Uterus (tissue), 4 donors: ENCODE results near the gene SGK2. TPM values are rescaled to one million over a fixed set of nuclear protein-coding genes. Genes with fewer than 3 reads are reported as not detected.

Source experiments
- DNase-seq, 2 donors: peaks; one replicate each; pipeline ENCODE4 v3.0.0-alpha.2; 2019 to 2020
- H3K27ac ChIP-seq, 2 donors: fragments of 200-600 bp; sonication (generic); 1 replicate in 1 of 2; 2 replicates in 1 of 2; pipeline ENCODE4 v1.5.1; 2016 to 2018
- H3K27me3 ChIP-seq, 2 donors: fragments of 200-600 bp; sonication (generic); one replicate each; pipeline ENCODE4 v1.5.1; 2018 to 2019; ENCODE audit warnings: control low read depth in 1 of 2
- H3K36me3 ChIP-seq, 2 donors: fragments of 200-600 bp; sonication (generic); one replicate each; pipeline ENCODE4 v1.5.1; 2019; ENCODE audit warnings: control low read depth in 1 of 2
- H3K4me1 ChIP-seq, 2 donors: fragments of 200-600 bp; sonication (generic); one replicate each; pipeline ENCODE4 v1.5.1; 2018 to 2019; ENCODE audit warnings: control low read depth in 1 of 2
- H3K4me3 ChIP-seq, 2 donors: fragments of 200-600 bp; sonication (generic); 1 replicate in 1 of 2; 2 replicates in 1 of 2; pipeline ENCODE4 v1.5.1; 2018 to 2019; ENCODE audit warnings: mild to moderate bottlenecking in 1 of 2
- H3K9me3 ChIP-seq, 2 donors: fragments of 200-600 bp; sonication (generic); one replicate each; pipeline ENCODE4 v1.5.1; 2019; ENCODE audit warnings: control low read depth in 1 of 2
- POLR2A ChIP-seq, 2 donors: fragments of 450-650 bp; IDR thresholded peaks; one replicate each; pipeline ENCODE4 v1.6.1; 2016; ENCODE audit warnings: antibody characterized with exemption in 2 of 2, mild to moderate bottlenecking in 1 of 2, moderate library complexity in 1 of 2
- intact Hi-C: fragments of 100-400 bp; cut with DNase I; formaldehyde crosslinking; loops from one replicate; pipeline ENCODE4 v1.15.1; 2023; ENCODE audit warnings: low total_unique reads
- total RNA-seq, 4 donors: library from RNA; depleted of rRNA in 3 of 4; stranded (reverse); fragments of >200 nt in 3 of 4; gene quantifications; one replicate each; pipeline versions ENCODE4 v1.1.0 to v1.2.4, GENCODE V29; 2014 to 2023
- TF ChIP-seq, protein P1 (sequence below), 4 experiments: fragments of 200-600 bp in 2 of 4; fragments of 450-650 bp in 2 of 4; sonication (generic) in 2 of 4; IDR thresholded peaks; one replicate each; pipeline ENCODE4 v1.5.1; 2016 to 2019; ENCODE audit warnings: antibody characterized with exemption in 4 of 4, mild to moderate bottlenecking in 2 of 4, moderate library complexity in 1 of 4
- donor health status: DM: yes; HTN: yes; CAD: no.

Gene SGK2
- total RNA-seq, 4 donors from 2014 or later: 0.77 to 5.9 (median 2.4) TPM; not detected in 1

DNA sequence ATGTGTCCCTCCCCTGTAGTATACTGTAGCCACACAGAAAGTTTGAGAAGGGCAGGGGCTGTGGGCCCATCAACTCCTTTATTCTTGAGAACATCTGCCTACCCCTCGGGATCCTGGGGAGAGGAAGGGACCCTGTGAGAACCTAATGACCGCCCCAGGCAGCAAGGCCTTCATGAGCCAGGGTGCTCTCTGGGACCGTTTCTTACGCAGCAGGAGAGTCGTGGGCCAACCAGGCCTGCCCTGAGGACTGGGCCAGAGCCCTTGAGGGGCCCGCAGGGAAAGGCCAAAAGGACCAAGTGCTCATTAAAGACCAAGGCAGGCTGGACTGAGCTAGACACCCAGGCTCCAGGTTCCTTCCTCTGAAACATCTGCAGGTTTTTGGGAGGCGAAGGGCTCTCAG lies 5.2 kb downstream of the SGK2 start:
- intact Hi-C loops: no loop called here
- H3K4me1 ChIP-seq: no peaks in the 10 kb centered on the region

DNA sequence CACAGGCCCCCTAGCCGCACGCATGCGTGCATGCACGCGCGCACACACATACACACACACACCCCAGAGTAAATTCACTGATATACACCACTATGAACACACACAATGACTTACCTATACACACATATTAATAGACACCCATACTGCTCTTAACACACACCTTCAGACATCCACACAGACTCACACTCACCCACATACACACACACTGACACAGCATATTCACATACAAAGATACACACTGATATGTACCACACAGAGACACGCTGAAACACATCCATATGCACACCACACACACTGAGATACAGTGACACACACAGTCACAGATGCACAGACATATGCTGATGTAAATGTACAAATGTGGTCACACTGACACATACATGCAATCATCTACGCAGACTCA lies 5.6 kb downstream of the SGK2 start:
- DNase-seq: no peak
- Histone ChIP-seq H3K9me3 (no peaks in the 10 kb centered on the region), H3K27me3 (no peaks in the 10 kb centered on the region), H3K27ac (no peak overlapping the region), H3K36me3 (no peaks in the 10 kb centered on the region), H3K4me3 (no peak overlapping the region), H3K4me1 (no peaks in the 10 kb centered on the region)
- intact Hi-C loops: no loop called here
- TF ChIP-seq POLR2A (IDR thresholded peaks at IDR 0.05): no peak
- TF ChIP-seq, protein P1, sequence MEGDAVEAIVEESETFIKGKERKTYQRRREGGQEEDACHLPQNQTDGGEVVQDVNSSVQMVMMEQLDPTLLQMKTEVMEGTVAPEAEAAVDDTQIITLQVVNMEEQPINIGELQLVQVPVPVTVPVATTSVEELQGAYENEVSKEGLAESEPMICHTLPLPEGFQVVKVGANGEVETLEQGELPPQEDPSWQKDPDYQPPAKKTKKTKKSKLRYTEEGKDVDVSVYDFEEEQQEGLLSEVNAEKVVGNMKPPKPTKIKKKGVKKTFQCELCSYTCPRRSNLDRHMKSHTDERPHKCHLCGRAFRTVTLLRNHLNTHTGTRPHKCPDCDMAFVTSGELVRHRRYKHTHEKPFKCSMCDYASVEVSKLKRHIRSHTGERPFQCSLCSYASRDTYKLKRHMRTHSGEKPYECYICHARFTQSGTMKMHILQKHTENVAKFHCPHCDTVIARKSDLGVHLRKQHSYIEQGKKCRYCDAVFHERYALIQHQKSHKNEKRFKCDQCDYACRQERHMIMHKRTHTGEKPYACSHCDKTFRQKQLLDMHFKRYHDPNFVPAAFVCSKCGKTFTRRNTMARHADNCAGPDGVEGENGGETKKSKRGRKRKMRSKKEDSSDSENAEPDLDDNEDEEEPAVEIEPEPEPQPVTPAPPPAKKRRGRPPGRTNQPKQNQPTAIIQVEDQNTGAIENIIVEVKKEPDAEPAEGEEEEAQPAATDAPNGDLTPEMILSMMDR (IDR thresholded peaks at IDR 0.05): no peak

More for the DNA sequence above, 5.2 kb downstream of the SGK2 start:
- Histone ChIP-seq H3K36me3 (no peaks in the 10 kb centered on the region), H3K4me3 (no peak overlapping the region), H3K9me3 (no peaks in the 10 kb centered on the region), H3K27me3 (no peaks in the 10 kb centered on the region), H3K27ac (no peak overlapping the region)
- TF ChIP-seq, protein P1 (IDR thresholded peaks at IDR 0.05): no peak
- TF ChIP-seq POLR2A (IDR thresholded peaks at IDR 0.05): no peak
- no peak for DNase-seq

DNA sequence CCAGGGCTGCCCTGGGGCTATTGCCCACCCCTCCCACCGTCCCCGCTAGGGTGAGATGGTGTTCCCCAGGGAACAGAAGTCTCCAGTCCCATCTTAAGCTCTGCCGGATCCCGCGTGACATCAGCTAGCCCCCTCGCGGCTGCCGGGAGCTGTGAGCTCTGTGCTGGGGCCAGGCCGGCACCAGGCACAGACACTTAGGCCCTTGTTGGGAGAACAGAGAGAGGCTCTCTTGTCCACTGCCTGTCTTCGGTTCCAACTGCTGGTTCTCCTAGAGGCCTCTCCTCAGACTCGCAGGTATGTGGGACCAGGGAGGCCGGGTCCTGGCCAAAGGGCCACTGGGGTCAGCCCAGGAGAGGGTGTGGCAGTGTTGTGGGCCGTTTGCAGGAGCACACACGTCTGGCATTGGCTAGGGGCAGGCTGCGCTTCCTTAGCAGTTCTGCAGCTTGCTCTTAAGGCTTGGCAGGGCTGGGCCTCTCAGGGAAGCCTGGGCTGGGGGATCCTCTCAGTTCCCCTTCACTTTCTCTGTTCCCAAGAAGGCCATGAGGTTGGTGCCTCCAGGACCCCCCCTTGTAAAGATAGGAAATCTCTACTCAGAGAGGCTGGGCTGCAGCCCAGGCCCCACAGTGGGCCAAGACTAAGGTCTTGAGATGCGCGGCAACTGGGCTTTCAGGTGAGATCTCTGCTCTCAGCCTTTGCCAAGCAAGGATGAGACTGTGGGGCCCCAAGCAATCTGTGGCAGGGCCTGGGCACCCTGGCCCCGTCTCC lies 6.3 kb downstream of the SGK2 start:
- H3K9me3 ChIP-seq: no peaks in the 10 kb centered on the region
- no peak for DNase-seq
- no peak overlapping the region for H3K27ac ChIP-seq
- H3K27me3 ChIP-seq: no peaks in the 10 kb centered on the region
- intact Hi-C loops: no loop called here
- H3K36me3 ChIP-seq: no peaks in the 10 kb centered on the region
- no peak for TF ChIP-seq POLR2A (IDR thresholded peaks at IDR 0.05)
- TF ChIP-seq, protein P1 (IDR thresholded peaks at IDR 0.05): no peak
- no peaks in the 10 kb centered on the region for H3K4me1 ChIP-seq
- no peak overlapping the region for H3K4me3 ChIP-seq

DNA sequence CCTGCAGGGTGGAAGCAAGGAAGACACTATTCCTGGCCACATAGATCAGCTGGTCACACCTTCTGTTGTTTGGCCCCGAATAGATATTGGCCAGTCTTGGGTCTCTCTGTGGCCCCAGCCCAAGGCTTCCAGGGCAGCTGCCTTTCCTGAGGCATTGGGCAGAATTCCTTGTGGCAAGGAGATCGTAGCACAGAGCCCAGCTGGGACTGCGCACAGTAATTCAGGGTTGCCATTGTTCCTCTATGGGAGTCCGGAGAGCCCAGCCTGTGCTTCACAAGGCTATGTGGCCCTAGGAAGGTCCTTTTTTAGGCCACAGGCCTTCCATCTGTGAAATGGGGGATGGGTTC lies 6.9 kb downstream of the SGK2 start:
- Histone ChIP-seq H3K36me3 (no peaks in the 10 kb centered on the region), H3K9me3 (no peaks in the 10 kb centered on the region), H3K27ac (no peak overlapping the region), H3K4me3 (no peak overlapping the region), H3K4me1 (no peaks in the 10 kb centered on the region), H3K27me3 (no peaks in the 10 kb centered on the region)
- DNase-seq: no peak
- intact Hi-C loops: no loop called here
- no peak for TF ChIP-seq POLR2A (IDR thresholded peaks at IDR 0.05)
- TF ChIP-seq, protein P1 (IDR thresholded peaks at IDR 0.05): no peak

DNA sequence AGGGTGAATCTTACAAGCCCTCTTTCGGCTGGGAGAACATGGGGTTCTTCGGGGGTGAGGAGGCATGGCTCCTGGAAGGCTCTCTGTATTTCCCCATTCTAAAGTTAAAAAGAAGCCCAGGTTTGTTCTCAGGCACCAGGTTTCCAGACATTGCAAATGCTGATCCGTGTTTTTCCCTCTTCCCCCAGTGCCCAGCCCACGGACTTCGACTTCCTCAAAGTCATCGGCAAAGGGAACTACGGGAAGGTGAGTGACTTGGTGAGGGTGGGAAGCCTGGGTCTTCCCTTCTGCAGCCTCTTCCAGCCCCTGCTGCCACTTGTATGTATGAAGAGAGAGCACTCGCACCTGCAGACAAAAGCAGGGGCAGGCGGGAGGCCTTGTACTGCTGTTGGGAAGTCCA lies 8.7 kb downstream of the SGK2 start:
- H3K27me3 ChIP-seq: no peaks in the 10 kb centered on the region
- no peak for DNase-seq
- TF ChIP-seq, protein P1 (IDR thresholded peaks at IDR 0.05): no peak
- TF ChIP-seq POLR2A (IDR thresholded peaks at IDR 0.05): no peak
- H3K36me3 ChIP-seq: no peaks in the 10 kb centered on the region
- no peaks in the 10 kb centered on the region for H3K9me3 ChIP-seq
- no peak overlapping the region for H3K4me3 ChIP-seq
- intact Hi-C loops: no loop called here
- H3K4me1 ChIP-seq: no peaks in the 10 kb centered on the region
- no peak overlapping the region for H3K27ac ChIP-seq
